ENCODE results near the gene EVA1C.
"Not testable (repeated sequence)": the region's sequence is repeated elsewhere in the genome, so short reads cannot be mapped to it uniquely, and the experiment has no call there.

EVA1C gene

DNA sequence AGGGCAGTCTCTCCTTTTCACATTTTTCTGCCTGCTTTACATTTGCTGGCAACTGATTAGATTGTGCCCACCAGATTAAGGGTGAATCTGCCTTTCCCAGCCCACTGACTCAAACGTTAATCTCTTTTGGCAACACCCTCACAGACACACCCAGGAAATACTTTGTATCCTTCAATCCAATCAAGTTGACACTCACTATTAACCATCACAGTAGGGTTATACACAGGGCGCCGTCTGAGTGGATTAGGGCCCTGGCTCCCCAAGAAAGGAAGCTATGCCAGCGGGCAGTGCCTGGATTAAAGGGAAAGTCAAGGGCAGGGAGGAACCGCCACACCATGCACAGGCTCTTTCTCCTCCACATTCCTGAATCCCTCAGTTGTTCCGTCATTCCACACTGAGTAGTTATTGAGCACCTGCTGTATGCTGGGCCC, 56.2 kb downstream of the EVA1C start:
- DNase-seq = no peak

DNA sequence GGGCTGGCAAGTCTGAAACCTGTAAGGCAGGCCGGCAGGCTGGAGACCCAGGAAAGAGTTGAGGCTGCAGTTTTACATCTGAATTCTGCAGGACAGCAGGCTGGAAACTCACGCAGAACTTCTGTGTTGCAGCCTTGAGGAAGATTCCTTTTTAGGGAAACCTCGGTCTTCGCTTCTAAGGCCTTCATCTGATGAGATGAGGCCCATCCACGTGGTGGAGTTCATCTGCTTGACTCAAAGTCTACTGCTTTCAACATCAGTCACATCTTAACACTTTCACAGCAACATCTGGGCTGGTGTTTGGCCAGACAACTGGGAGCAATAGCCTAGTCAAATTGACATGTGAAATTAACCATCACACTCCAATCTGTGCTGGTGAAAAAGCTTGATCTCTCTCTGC, 57.1 kb downstream of the EVA1C start:
- no peak for DNase-seq

DNA sequence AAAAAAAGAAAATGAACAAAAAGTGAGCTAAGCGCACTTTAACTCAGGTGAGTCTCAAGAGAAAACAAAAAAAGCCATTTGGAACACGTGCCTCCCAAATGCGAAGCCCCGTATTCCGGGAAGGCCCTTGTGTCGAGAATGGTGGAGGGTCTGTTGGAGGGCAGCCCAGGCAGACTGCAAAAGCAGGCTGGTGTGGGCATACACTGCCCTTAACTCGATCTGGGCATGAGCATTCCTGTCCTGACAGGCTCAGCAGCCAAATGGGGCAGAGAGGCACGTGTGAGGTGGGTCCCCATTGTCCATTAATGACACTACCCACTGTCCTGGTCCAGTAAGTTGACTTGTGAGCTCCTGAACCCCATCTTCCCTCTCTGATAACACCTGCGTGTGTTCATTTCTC, 57.7 kb downstream of the EVA1C start:
- DNase-seq = no peak

DNA sequence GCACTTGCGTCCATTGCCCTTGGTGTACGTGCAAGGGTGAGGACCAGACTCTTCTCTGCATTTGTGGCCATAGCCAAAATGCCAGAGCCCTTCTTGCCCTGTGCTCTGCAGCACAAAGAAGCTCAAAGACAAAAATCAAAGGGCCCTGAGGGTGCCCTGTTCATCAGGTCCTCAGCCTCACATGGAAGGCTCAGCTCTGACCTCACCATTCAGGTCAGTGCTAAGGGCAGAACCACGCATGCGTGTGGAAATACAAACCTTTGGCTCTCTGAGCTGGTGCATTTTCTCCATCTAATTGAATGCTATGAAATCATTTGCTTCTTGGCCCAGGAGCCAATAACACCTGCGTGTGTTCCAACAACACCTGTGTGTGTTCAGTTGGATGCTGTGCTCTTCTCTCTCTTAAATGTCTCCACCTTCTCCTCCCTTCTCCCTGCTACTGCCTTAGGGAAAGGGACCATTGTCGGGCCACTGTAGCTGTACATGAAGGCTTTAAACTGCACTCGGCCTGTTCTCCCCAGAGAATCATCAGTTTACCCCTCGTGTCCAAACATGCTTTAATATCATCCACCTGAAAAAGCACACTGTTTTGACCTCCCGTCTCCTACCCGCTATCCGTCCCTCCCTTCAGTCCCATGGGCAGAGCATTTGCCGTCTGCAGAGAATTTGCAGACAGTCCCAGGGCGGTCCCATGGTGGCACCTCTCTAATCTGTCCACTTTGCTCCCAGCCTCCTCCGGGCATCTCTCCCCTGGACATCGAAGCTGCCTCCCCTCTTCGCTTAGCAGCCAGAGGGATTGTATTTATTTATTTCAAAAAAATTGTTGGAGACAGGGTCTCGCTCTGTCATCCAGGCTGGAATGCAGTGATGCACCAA, 60.6 kb downstream of the EVA1C start:
- DNase-seq = no peak

DNA sequence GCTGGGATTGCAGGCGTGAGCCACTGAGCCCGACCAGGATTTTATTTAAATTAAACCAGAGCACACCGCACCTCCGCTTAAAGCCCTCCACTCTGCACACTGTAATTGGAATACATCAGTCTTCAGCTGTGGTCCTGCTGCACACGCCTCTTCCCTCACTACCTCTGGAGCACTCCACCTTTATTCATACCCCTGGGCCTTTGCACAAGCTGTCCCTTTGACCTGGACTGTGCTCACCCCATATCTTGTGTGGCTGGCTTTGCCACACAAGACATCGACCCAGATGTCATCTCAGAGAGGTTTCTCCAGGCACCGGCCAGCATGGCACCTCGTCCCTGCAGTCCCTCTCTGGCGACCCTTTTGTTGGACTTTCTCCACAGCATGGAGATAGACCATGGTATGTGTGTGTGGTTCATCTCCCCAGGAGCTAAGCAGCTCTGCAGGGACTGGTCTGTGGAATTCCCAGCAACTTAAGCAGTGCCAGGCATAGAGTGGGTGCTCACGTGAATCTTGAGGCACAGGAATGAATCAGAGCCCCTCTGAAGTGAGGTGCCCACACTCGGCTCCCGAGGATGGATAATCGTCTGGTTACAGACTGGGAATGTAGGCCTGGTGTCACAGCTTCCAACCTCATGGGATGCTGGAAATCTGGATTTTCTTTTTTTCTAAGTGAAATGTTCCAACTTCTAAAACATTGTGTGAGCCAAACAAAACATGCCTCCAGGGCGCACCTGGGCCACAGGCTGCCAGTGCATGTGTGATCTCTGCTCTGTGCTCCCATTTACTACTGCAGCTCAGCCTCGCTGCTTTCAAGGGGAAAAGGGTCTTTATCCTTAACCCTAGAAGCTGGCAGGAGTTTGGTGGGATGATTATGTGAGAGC, 61.9 kb downstream of the EVA1C start:
- DNase-seq = no peak

DNA sequence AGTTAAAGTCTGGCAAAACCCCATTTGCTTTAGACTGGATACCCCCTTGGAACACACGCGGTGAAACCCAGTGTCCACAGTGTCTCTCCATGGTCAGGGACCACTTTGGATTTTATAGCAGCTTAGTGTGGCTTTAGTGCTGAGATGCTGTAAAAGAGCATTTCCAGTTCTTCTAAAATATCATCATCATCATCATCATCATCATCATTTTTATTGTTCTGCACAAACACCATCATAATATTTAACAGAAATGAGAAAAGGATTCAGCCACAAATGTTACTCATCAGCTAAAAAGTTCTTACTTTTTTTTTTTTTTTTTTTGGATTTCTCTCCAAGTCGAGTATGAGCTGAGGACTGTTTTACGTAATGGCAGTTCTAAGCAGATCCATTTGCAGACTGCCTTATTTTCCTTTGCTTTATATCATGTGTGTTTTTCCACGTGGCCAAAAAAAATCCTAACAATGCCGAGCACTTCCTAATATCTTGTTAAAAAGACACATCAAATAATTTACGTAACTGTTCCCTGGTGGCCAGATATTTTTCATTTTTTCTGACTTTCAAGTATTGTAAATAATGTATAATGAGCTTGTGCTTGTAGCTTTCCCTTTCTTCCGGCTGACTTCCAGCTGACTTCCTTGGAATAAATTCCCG, 62.8 kb downstream of the EVA1C start:
- DNase-seq = no peak

DNA sequence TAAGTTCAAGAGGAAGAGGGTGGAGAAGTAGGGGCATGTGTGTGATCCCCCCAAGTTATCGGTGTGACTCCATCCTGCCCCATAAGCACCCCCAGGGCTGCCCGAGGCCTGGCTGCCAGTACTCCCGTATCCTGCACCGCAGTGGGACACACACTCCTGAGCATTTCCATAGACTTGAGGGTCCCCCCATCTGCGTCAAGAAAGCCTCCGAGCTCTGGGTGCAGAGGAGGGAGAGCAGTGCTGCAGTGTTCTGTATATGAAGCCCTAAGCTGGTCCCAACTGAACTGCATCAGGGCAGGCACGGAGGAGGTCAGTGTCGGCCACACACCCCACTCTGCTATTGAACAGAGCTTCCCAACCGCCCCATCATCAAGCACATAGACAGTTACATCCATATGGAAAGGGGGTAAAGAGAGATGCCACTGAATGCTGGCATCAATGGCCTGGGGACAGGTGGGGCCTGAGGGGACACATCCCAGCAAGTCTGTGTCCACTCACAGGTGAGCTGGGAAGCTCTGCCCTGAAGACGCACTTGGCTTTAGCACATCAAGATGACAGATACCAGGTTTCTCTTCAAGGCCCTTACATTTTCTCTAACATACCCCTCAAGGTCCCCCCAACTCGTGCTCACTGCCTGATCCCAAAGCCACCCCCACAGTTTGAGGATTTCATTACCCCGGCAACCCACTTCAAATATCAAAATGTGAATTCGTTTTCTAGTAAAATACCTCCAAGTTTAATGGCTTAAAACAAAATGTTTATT, 64.3 kb downstream of the EVA1C start:
- no peak for DNase-seq

DNA sequence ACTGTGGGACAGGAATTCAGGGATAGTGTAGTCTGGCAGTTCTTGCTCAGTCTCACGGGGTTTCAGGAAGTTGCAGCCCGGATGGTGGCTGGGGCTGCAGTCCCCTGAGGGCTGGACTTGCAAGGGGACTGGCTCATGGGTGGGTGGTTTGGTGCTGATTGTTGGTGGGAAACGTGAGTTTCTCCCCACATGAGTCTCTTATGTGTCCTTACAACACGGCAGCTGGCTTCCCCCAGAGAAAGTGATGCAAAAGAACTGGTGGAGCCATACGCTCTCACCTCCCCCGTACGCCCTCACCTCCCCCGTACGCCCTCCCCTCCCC, 64.9 kb downstream of the EVA1C start:
- DNase-seq = no peak

DNA sequence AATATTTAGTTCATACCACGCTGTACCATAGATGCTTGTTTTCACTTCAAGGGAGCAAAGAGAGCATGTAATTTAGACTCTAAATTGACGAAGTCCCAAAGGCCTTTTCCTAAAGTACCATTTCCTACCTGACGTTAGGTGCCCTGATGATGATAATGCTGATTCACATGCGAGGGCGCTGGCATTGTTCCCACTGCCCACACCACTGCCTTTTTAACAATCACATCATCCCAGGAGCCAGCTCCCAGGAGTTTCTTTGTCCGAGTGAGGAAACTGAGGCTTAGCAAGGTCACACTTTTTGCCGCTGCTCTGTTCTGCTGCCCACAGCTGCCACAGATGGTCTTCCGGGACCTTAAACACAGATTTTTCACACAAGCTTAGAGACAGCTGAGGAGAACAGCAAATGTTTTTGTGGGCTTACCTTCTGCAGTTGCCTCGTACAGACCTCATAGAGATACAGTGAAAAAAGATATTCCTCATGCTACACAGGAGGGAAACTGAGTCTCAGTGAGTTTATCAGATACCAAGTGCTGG, 69.4 kb downstream of the EVA1C start:
- no peak for DNase-seq

DNA sequence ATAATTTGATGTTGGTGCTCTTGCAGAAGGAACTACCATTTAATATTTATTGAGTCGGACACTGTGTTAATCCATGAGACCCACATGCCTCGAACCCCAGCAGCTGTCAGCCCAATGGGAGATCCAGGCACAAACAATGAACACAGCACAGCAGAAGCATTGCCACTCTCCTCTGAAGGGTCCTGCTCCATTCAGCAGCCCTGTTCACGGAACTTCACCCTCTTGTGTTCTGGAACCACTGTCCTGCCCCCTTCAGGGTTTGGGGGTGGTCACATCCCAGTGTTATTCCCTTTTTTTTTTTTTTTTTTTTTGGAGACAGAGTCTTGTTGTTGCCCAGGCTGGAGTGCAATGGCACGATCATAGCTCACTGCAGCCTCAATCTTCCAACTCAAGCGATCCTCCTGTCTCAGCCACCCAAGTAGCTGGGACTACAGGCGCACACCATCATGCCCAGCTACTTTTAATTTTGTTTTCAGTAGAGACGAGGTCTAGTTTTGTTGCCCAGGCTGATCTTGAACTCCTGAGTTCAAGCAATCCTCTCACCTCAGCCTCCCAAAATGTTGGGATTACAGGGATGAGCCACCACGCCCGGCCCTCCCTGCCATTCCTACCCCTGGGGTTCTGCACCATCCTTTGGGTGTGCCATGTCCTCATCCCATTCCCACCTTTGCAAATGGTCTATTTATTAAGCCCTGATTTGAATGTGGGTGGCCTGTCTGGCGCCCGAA, 70.2 kb downstream of the EVA1C start:
- no peak for DNase-seq

DNA sequence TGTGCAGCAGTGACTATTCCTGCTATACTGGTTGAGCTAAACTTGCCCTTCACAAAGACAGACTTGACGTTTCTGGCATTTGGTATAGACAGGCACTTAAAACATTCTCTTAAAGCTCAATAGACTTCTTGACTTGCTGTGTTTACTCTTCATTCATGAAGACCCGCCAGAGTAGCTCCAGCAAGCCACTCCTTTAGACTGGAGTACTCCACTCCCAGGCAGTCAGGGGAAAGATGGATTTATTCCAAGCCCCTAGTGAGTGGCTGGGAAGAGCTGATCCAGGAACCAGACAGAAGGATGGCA, 70.7 kb downstream of the EVA1C start:
- DNase-seq = no peak

DNA sequence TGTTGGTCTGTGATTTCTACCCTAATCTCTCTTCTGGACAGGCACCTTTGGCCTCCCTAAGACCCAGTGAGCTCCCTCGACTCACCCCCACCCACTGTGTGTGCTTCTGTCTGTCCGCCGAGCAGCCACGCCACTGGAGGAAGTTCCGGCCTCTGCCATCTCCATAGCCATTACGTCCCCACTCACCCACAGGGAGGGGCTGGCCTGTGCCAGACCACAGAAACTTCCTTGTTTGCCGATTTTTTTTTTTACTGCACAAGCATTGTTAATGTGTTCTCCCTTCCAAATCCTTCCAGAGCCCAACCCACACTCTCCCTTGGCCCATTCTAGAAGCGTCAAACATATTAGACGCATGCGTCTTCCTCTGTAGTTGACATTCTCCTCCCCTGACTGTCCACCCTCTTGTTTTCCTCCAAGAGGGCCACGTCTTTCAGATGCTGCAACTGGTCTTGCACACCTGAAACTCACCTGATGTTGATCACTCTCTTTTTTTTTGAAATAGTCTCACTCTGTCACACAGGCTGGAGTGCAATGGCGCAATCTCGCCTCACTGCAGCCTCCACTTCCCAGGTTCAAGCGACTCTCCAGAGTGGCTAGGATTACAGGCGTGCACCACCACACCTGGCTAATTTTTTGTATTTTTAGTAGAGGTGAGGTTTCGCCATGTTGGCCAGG, 72.3 kb downstream of the EVA1C start:
- DNase-seq = no peak

DNA sequence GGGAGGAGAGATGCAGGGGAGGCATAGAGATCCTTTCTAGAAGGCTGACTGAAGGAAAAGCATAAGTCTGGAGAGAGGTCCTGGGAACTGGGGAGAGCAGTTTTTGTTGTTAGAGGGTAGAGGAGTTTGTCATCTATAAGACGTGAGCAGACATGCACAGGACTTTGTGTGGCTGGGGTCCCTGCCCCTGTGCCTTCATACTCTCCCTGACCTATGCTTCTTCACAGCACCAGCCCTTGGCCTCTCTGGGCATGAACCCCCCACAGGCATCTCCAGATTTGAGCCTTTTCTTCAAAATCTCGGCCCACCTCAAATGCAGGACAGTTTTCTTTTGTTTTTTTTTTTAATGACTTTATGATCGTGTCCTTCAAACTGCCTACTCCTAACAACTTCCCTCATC, 79.9 kb downstream of the EVA1C start:
- DNase-seq = no peak

DNA sequence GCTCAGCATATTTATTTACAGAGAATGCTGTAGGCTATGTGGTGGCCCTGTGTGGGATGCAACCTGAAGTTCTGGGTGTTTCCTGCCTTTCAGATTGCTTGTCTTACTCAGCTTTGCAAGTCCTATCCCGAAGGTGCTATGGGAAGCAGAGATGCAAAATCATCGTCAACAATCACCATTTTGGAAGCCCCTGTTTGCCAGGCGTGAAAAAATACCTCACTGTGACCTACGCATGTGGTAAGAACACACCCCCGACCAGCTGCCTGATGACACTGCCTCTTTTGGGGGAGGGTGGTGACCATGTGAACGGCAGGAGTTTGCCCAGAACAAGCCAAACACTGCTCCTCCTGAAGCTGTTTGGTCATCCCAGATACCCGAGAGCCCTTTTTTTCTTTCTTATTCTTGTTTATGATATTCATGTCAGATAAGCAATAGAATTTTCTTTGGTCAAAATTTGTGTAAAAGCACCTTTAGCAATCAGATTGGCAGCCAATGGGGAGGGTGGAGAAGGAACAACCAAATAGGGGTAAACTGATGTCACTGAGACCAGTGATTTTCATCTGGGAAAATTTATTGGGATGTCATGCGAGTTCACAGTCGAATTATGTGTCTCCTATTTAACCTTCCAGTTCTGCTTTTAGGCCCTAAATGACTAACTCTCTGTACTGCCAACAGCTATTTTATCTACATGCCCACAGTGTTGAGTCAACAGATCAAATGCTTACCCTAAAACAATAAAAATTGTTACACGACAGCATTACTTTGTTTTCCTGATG, 82.6 kb downstream of the EVA1C start:
- no peak for DNase-seq

DNA sequence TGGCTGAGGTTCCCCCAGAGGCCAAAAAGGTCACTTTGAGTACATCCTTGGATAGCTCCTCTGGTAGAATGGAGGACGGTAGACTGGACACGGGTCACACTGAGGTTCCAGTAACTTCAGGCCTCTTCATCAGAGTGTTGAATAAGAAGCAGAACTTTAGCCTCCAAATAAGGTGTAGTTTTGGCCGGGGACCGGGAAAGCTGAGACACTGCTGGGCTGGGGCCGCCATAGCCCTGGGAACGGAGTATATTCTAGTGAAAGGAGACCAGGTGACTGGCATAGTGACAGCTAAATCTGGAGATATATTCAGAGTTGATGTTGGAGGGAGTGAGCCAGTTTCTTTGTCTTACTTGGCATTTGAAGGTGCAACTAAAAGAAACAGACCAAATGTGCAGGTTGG, 84.1 kb downstream of the EVA1C start:
- no peak for DNase-seq

DNA sequence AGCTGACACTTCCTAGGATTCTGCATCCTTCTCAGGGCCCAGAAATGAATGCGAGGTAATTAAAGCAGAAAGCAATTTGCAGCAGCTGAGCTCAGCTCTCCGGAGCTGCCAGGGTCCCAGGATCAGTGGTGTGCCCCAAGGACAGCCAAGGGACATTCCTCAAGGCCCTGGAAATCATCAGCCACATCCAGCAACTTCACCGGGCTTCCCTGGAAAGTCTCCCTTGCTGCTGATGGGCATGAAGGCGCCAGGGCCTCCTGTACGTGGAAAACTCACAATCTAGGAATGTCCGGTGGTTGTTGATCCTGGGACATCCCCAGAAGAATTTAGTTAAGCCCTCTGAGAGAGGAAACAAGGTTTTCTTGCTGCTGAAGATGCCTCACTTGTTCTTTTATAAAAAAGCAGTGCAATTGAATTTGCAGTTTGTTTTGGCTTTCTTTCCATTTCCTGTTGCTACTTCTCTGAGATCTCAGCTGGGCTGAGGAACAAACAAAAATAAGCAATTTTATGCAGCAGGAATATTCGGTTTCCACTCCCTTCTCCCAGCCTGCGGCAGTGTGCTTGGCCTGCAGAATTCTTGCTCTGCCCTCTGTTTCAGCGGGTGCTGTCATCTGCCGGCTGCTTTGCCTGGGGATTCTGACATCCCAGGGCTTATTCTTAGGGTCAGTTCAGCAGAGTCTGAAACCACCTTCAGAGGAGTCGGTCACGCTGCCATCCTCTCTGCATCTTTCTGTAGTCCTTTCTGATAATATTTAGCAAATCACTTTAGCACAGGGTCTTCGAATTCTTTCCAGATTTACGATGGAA, 86.9 kb downstream of the EVA1C start:
- no peak for DNase-seq

DNA sequence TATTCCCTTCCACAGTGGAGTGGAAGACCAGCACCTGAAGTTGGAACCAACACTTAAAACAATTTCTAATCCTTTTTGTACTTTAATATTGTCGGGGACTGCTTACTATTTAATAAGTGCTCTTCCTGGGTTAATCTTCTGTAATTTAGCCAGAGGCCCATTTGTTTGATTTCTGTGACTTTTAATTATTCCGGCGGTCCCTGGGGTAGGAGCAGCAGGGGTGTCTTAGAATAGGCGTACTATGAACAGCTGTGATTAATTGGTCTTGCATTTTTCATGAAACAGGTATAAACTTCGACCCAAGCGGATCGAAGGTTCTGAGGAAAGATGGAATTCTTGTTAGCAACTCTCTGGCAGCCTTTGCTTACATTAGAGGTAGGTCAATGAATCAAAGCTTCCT, 91.1 kb downstream of the EVA1C start:
- not testable (repeated sequence) for DNase-seq

DNA sequence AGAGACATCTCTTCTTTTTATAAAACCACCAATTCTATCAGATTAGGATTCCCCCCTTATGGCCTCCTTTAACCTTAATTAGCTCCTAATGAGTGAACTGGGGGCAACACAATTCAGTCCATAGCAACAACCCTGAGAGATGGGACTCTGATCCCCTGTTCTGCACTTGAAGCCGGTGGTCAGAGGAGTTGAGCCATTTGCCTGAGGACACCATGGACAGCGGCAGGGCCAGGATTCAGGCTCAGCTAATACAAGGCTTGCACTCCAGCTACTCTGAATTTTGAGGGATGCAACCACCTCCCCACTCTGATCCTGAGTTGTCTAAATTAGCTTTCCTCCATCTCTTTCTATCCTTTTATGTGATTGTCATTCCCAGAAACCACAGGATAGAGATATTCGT, 93.3 kb downstream of the EVA1C start:
- not testable (repeated sequence) for DNase-seq

DNA sequence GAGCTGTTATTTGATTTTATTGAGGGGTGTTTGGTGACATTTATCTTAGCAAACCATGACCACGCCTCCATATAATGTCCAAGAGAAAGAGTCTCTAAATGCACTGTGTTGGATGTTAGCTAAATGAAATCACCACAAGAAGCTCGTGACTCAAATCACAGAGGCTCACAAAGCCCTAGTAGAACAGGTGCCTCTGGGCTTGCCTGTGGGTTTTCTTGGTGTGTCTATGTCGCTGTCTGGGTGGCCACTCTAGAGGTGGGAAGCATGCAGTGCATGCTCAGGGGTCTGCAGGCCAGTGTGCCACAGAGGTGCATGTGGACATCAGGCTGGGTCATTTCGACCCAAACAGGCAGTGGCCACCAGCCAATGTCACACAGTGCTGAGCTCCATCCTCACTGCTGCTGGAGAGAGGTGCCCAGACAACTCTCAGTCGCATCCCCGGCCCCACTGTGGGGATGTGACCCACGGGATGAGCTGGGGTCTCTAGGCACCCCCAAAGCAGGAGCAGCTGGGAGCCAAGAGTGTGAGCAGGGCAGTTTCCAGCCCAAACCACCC, 94.0 kb downstream of the EVA1C start:
- DNase-seq = not testable (repeated sequence)

All from NCI-H2171 treated with DMSO at 0.1 percent for 48 hours (cell line).